HG03103 (cell line): ENCODE measurements around the gene EIF3M.
"Not testable (repeated sequence)": the region's sequence is repeated elsewhere in the genome, so short reads cannot be mapped to it uniquely, and the experiment has no call there.

Source experiments
- ATAC-seq: cut with Tn5 transposase; IDR thresholded peaks from one replicate; pipeline ENCODE4 v1.9.1; 2021; ENCODE audit warnings: low read depth; ENCODE audit not compliant: unreplicated experiment

Gene EIF3M

DNA sequence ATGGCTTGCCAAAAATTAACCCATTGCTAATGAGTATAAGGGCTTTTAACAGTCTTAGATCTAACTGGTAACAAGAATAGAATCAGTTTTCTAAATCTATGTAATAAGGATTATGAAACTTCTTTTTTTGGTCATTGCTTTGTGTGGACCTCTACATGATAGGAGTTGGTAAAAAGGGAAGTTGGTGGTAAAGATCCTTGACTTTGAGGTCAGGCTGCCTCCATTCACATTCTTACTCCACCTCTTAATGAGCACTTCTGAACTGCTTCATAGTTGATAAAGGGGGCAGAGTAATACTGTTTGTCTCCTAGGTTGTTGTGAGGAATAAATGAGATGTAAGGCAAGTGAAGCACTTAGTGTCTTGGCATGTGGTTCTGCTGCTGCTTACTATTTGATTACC is 10.6 kb downstream of the EIF3M start:
- ATAC-seq, result no peak

DNA sequence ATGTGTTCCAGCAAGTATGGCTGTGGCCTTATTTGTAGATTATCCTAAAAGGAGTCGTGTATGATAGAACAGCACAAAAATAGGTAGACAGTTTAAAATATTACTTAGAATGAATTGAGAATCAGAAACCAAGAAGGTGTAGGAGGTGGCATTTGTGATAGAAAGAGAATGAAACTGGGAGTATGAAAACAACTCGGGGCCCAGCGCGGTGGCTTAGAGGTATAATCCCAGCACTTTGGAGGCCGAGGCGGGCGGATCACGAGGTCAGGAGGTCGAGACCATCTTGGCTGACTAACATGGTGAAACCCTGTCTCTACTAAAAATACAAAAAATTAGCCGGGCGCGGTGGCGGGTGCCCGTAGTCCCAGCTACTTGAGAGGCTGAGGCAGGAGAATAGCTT is 12.5 kb downstream of the EIF3M start:
- not testable (repeated sequence) for ATAC-seq

DNA sequence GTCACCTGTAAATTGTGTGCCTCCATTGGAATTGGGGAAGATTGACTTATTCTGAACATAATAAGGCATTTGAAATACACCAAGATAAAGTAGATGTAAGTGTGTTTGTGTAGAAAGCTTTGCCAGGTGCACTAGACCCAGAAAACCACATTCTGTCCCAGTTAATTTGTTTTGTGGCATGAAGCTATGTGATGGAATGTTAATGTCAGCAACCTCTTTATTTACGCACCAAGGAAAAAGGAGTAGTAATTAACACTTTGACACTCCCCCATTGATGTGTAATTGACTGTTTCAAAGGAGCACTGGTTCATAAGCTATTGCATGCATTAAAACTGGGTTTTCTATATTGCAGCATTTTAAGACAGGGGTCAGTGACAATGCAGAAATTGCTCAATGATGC is 14.3 kb downstream of the EIF3M start:
- ATAC-seq, result no peak

DNA sequence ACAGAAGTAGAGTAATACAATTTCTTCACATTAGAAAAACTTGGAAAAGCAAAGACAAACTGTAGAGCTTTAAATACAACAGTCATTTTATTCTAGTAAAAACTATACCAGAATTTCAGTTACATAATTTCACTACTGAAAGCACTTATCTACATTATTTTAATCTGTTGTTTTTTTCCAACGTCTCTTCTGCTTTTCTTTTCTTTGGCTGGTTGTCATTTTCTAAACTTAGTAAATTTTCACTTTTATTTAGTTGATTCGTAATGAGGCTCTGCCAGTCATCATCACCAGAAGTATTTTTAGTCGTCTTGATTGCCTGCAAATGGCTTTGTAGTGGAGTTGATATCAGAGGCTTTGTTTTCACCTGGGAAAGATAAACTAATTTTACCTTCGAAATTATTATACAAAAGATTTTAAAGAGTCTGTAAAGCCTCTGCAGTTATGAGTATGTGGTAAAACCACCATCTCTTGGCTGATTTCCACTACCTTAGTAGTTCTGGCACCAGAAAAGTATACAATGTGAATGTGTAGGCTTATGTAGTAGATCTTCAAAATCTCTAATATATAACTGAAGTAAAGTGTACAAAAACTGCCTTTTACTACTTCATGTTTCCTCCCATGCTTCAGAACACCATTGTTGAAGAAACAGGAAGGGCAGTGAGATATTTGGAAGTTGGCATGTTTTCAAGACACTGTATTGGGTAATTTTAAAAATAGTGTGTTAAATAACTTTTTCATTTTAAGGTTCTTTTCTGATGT is 19.2 kb downstream of the EIF3M start:
- ATAC-seq, result no peak

DNA sequence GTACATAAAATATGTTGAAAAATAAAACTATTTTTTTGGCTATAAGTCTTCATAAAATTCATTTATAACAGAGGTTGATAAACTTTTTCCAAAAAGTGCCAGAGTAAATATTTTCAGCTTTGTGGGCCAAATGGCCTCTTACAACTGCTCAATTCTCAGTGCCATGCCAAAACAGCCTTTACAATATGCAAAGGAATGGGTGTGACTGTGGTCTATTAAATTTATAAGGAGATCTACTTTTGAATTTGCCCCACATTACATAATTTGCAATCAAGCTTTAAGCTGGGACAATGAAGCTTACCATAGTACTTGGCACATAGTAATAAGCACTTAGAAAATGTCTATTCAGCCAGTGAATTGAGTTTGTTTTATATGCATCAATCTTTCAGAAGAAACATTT is 22.6 kb downstream of the EIF3M start:
- no peak for ATAC-seq

DNA sequence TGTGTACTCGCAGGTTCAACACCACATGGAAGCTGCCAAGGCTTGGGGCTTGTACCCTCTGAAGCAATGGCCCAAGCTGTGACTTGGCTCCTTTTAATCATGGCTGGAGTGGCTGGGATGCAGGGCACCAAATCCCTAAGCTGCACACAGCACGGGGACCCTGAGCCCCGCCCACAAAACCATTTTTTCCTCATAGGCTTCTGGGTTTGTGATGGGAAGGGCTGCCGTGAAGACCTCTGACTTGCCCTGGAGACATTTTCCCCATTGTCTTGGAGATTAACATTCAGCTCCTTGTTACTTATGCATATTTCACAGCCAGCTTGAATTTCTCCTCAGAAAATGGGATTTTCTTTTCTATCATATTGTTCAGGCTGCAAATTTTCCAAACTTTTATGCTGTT is 25.2 kb downstream of the EIF3M start:
- ATAC-seq, result not testable (repeated sequence)

DNA sequence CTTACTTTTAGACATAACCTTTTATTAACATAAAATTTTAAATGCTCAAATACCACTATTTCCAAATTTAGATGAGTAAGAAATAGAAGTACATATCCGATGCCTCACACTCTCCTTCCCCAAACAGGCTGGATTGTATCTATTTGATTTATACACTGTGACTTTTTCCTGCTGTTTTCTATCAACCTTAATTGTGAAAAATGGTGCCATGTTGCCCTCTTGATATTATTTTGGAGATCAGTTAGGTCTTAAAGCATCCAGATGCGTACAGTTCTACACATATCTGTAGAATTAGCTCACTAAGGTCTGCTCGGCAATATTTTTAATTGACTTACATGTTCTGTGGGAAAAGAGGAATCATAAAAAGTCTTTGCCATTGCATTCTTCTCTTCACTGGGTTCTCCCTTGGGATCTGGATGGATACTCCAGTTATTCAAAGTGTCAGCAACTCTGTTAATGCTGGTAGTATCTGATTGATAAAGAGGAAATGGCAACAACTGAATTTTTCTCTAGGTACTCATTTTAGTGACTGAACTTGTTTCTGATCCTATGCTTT is 27.2 kb downstream of the EIF3M start:
- ATAC-seq, result no peak

DNA sequence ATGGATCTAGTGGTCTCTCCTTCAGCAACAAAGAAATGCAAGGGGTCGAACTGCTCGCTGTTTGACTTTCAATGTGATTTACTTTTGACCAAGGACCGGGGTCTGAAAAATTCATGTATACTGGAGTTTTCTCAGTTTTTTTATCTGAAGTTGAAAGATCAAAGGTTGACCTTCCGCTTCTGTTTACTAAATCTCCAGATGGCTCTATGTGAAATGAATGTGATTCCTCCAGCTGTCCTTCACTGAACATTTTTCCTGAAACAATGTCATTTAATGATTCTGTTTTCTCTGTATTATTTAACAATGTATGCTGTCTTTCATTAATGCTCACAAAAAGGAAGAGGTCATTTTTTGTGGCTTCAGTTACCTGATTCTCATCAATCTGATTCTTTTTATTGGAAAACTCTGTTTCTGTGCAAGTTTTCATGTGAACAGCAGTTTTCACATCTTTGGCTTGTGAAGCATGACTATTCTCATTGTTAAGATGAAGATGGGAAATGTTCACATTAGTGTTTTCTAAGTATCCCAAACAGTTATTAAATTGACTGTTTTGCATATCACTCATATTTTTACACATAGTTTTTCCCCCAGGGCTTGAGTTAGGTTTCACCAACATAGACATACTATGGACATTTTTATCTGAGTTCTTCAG is 30.0 kb downstream of the EIF3M start:
- no peak for ATAC-seq

DNA sequence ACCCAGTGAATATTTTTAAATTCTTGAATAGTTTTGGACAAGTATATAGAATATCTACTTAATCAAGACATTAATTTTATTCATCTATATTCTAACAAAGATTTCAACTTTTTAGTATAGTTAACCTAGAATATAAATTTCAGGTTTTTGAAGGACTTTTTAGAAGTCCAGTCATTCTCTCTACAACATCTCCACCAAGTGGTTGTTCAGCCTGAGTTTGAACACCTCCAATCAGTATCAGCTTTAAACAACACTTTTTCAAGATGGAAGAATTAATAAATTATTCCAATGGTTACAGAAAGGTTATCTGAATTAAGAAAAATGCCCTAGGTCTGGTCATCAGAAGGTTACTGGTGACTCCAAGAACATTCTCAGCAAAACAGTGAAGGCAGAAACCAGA is 31.8 kb downstream of the EIF3M start:
- no peak for ATAC-seq

DNA sequence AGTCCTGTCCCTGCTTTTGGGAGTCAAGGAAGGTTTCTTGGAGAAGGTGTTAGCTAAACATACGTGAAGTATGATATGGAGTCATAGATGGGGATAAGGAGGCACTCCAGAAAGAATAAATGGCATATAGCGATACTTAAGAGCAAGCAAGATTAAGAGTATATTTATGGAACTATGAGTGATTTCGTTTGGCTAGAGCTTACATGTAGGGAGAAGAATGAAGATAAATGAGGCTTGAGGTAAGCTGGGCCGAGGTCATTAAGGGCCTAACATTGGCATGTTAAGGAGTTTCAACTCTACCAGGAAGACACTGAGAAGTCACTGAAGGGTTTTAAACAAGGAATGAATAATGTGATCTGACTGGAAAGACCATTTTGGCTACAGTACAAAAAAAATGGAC is 33.3 kb downstream of the EIF3M start:
- no peak for ATAC-seq

DNA sequence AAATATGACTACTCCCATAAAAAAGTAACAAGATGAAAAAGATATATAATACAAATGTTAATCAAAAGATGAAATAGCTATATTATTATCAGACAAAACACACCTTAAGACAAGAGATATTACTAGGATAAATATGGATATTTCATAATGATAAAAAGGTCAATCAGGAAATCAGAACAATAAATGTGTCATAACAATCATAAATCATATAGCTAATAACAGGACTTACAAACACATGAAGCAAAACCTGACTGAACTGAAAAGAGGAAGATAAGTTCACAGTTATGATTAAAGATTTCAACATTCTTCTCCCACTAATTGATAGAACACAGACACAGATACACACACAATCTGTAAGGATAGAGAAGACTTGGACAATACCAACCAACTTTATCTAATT is 47.2 kb downstream of the EIF3M start:
- no peak for ATAC-seq

DNA sequence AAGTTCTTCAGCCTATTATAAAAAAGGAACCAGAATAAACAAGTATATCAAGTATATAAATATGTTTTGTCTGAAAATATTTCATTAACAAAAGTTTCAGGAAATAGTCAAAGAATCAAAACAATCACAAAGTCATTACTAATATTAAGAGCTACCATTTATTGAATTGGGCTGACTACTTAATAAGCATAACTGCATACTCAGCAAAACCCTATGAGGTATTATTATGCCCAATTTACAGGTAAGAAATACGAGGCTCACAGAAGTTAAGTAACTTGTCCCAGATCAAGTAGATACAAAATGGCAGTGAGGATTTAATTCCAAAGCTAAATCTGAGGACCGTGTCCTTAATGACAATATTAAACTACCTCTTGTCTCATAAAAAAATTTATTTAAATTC is 52.2 kb downstream of the EIF3M start:
- ATAC-seq, result no peak

DNA sequence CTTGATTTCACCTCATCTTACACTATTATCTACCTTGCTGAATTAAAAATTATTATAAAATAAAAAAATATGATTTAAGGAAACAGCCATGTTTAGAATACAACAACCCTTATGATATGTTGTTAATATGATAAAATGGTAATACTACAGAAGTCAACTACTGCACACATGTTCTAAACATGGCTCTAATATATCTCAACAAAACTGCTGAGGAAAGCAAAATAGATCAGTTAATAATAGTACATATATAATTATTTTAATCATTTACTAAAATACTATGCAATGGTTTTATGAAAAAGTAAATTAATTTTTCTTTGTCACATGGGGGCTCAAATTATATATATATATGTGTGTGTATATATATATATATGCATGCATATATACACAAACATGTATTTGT is 57.7 kb downstream of the EIF3M start:
- ATAC-seq, result no peak

DNA sequence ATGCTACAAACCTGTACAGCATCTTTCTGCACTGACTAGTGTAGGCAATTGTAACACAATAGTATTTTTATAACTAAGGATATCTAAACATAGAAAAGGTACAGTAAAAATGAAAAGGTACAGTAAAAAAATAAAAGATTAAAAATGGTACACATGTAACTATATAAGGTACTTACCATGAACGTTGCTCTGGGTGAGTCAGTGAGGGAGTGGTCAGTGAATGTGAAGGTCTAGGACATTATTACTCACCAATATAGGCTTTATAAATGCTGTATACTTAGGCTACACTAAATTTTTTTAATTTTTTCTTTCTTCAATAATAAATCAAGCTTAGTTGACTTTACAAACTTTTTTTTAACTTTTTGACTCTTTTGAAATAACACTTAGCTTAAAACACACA is 59.9 kb downstream of the EIF3M start:
- no peak for ATAC-seq
